Stimulated activated CD8-positive, alpha-beta memory T cell treated with anti-CD3 and anti-CD28 coated beads, Interleukin-4, amount 100 ng/mL, for 4 hours (primary cell): ENCODE data around the gene ANKH.

Experiments
- DNase-seq, 2 donors: peaks; one replicate each; pipeline ENCODE4 v3.0.0-alpha.2; 2020; ENCODE audit warnings: low read depth in 2 of 2, low spot score in 1 of 2

ANKH gene

DNA sequence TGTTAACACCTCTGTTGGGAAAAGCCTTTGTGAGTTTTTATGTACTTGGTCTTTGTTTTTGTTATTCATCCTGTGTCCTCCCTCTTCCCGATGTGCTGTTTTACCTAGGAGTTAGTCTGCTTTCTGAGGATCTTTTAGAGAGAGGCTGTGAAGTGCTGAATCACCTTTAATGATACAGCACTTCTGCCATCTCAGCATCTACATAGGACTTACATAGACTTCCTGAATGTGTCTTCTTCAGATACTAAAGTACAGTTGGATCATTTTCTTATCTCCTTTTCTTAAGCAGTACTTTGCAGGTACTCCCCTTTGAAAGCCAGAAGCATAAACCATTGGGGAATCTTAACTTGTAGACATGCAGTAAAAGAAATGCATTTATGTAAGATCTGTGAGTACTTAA, 175.5 kb downstream of the ANKH start:
- no peak for DNase-seq

DNA sequence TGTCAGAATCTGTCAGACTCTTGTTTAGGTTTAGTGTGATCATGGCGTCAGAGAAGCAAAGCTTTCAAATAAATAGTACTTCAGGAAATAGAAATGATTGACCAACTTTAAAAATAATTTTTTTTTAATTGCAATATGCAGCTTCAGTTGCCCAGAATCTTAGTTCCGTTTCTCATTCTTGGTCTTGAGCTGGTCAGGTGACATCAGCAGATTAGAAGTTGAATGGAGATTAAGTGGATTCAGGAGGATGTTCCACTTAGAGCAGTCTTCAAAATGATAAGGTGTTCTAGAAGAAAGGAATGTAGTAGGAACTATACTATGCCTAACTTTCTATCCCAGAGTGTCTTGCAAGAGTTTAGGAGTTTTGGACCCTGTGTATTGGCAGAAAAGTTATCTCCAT, 176.4 kb downstream of the ANKH start:
- DNase-seq: no peak

DNA sequence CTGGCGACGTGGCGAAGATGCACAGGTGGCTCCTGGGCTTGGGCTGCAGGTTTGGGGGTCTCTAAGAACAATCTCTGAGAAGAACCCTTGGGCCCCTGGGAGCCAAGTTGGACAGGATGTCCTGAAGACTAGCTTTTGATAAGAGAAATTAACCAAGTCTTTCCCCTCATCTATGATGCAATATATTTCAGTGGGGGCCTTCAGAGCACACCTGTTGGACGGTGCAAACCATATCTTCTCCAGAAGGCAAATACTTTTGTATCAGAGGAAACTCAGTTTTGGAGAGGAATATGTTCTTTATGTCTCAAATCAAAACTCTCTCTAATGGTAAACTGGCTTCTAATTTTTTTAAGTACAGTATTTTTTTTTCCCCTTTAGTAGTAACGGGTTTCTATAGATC, 178.5 kb downstream of the ANKH start:
- no peak for DNase-seq

DNA sequence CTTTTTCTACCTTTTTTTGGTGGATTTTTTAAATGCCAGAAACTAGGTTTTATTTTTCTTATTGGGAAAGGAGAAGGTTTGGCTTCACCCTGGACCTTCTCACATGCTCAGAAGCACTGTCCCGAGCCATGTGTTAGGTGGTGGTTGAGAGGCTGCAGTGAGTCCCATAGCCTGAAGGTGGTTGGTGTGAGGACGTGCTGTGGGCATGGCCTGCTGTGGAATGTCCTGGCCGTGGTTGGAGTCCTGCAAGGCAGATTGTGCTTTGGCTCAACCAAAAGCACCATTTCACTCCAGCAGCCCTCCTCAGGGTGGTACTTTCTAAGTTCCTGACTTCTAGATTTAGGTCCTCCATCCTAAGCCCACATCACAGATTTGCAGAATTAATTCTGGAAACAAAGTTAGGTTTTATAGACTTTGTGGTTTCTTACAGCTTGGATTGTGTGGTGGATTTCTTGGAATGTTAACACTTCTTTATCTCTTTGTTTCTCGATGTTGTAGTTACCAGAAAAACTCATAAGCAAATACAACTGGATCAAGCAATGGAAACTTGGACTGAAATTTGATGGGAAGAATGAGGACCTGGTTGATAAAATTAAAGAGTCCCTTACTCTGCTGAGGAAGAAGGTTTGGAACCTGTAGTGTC, 184.4 kb downstream of the ANKH start:
- DNase-seq: no peak

DNA sequence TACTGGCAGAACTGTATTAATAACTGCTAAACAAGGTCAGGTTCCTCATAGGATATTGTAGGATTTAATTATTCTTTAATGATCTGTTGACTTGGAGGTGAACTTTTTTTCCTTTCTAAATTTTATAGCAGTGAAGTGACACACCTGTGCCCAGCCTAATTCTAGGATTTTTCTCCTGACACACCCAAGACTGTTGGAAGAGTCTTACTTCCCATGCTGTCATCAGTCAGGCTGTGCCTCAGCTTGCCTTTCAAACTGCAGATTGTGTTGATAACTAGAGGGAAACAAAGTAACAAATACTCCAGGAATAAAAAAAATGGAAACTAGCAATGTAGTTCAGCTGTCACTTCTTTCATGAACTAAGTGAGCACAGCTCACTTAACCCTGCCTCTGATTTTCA, 185.1 kb downstream of the ANKH start:
- DNase-seq: no peak

DNA sequence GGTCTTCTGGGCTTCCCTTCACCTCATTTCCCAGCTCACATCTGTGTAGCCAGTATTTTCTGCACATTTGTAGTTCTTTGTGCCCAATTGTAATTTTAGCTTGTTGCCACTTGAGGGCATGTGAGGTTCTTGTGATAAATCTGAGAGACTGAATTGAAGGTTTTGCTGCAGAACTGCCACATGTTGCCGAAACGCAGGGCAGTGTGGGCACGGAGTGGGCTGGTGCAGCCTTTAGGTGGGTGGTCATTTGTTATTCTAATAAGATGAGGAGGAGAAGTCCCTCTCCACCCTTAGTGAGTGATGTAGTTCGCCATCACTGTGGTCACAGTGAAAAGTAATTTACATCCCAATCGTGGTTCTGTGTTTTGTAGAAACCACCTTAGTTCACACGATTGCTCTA, 185.8 kb downstream of the ANKH start:
- DNase-seq: no peak

DNA sequence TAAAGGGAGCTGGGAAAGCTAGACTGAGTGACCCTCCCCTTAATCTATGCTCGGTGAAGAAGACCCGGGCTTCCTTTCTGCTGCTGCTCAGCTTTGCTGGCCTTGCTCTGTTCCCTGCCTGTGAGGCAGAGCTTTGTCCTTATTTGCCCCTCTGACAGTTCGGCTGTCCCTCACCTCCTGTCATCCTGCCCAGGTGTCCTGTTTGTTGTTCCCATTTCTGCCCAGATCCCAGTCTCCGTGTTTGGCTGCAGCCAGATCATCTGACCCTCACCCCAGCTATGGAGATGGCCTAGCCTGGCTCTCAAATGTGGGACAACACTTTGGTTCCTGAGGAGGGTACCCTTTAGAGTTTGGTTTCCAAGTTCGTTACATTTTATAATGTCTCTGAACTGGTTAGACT, 186.8 kb downstream of the ANKH start:
- DNase-seq: no peak

DNA sequence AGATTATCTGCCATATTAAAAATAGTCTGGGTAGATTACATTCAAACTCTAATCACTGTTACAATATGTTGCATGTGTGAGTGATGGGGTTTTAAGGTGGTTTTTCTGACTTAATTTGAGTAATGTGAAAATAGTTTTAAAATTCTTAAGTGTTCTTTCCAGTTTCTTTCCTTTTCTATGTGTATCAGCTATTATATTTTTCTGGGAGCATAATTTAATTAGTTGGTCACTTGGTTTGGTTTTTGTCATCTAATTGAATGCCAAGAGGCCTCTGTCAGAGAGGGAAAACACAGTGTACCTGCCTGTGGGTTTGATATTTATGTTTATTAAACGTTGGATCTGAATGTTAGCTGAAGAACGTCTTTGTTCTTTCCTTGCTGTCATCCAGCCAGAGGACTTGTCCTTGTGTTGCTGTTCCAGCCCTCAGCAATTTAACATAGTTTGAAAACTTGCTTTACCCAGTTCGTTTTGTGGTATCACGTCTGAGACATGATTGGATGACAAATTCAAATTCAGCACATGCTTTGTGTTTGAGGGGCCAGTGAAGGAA, 187.6 kb downstream of the ANKH start:
- DNase-seq: no peak

DNA sequence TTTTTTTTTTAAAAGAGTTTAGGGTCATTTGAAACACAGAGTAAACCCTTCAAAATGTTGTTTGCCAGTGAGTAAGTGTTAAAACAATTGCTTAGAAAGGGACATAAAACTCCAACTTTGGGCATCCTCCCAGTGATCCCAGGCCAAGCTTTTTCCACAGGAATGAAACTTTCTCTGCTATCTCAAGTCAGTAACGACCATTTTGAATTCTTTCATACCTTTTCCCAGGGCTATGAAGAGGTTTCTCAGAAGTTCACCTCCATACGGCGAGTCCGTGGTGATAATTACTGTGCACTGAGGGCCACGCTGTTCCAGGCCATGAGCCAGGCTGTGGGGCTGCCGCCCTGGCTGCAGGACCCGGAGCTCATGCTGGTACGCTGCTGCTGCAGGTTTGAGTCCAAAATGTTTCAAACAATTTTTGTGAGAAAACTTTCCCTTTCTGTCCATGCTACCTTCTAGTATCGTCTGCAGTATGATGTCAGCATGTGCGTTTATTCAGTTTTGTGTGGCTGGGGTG, 190.3 kb downstream of the ANKH start:
- DNase-seq: no peak

DNA sequence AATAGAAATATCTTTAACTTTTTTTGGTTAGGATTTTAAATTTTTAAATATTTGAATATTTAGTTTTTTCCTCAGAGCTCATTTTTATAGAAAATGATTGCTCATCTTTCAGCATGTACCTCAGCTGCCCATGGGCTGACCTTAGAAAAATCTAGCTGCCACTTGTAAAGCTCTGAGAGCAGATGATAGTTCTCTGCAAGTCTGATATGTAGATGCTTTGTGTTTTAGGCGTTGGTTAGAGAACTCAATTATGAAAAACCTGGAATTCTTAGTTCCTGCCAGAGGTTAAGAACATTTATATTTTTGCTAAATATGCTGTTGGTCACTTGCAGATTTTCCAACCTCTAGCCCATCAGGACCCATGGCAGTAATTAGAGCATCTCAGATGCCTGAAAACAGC, 192.0 kb downstream of the ANKH start:
- no peak for DNase-seq

DNA sequence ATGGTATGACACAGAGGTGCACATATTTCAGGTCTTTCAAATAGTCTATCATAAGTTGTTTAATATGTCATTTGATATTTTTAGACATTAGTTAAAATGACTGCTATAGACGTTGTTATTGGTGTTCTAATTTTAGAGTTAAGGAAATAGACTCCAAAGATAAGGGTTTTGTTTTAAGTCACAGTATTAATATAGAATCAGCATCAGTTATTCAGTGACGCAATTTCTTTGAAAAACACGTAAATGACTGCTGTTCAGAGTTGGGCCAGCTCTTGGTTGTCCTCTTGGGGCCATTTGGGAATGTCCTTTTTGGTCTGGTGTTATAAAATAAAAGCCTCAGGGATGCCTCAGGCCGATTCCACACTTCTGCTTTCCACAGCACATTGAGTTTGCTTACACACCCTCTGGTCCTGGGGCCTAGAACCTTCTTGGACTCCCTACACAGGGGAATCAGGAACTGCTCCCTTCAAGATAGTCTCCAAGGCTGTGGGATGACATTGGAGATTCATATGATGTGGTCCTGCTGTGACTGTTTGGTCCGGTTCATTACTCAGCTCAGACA, 192.7 kb downstream of the ANKH start:
- DNase-seq: no peak

DNA sequence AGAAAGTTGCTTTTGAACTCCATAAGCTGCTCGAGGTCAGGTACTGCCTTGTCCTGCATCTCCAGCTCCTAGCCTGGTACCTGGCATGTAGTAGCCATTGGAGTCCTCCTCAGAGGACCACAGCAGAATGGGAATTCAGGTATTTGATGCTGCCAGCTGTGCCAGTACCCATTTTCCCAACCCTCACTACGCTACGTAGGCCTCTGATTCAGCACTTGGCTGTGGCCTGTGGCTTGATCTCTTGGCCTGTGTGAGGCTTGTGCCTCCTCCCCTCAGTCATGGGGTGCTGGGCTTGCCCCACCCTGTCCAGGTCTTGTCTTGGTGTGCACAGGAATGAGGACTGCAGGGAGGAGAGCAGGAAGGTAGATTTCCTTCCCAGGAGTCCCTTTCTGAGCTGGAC, 195.3 kb downstream of the ANKH start:
- DNase-seq: no peak

DNA sequence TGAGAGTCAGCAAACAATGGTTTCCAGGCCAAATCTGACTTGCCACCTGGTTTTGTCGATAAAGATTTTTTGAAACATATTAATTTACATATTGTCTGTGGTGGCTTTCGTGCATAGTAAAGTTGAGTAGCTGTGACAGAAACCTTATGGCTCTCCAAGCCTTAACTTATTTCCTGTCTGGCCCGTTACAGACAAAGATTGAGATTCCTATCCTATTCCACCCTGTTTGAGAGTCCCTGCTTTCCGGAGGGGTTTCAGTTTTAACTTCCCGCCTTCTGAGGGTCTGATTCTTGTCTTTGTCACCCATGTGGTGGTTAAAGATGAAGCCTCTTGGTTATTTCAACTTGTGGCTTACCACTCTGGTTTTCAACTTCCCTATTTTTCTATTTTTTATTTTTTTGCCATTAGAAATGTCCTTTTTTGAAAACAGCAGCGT, 195.7 kb downstream of the ANKH start:
- no peak for DNase-seq

DNA sequence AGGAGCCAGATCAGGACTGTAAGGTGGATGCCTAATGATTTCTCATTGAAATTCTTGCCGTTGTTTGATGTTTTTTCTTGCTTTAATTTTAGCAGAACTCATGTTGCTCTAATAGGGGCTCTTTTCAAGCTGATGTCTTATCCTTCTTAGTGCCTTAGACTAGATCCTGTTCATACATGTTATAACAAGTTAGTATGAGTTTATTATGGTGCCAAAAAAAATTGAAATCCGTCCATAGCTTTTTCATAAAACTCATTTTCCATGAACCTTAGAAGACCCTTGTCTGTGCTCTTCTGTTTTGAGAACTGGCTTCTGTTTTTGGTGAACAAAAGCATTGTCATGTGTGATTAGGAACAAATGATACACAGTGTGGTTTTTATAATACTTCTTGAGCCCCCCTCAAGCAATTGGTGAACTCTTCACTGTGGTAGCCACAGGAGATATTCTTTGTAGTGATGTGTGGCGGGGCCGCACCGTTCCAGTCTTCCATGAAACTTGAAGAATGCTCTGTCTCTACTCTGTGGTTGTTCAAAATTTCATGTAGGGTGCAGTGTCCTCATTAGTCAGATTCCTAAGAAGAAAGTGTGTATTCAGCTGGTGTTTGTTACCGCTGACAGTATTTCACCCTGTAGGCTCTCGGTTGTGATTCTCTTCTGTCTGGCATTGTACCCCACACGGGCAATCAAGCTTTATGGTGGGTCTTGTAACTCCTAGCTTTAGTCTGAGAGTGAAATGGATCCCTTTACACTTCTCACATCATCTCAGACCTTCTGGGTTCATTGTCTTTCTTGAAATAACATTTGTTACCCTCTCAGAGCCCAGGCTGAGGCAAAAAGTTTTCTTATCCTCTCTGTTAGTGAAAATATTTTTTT, 196.4 kb downstream of the ANKH start:
- DNase-seq: no peak

DNA sequence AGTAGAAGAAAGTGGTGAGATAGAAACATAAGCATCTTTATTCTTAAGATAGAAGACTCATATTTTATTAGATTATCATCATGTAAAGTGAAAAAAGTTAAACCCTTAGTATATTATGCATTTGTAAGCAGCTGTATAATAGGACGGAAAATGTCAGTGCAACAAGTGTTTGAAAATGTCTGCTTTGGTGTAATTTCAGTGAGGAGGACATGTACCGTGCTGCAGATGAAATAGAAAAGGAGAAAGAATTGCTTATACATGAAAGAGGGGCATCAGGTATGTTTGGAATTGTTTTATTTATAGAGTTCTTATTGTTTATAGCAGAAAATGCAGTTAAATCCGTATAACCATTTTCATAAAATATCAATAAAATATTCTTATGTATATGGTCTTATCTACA, 198.1 kb downstream of the ANKH start:
- DNase-seq: no peak

DNA sequence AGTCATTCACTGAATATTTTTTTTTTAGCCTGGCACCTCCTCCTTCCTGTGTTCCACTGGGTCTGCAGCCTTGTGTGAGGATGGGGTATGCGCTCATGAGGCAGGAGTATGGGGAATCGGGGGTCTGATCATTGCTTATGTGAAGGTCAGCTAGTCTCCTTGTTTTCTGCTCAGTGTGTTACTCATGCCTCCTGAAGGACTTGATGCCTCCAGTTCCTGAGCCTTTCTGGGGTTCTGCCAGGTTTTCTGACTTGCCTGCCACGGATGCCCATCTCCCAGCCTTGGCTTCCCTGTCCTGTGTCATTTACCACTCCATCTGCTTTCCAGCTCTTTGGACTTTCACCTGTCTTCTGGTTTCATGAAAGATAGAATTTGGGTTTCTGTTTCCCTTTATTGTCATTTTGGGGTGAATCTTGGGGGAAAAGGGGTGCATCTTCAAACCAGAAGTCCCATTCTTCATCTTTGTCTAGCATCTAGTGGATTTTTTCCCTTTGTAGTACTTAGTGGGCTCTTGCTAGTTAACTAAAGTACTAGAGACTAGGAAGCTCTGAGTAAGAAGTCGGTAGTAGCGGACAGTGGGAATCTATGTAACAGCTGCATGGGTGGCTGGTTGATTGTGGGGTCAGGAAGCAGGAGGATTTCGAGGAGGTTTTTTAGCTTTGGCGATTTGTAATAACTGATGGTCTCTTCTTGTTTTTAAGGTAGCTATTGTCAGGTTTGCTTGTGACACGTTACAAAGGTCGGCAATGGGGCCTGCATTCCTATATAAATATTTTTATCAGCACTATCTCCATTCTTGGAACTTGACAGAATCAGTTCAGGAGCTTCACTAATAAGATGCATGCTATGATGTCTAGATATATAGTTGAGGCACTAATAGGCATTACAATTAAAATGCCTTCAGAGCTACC, 198.8 kb downstream of the ANKH start:
- no peak for DNase-seq

DNA sequence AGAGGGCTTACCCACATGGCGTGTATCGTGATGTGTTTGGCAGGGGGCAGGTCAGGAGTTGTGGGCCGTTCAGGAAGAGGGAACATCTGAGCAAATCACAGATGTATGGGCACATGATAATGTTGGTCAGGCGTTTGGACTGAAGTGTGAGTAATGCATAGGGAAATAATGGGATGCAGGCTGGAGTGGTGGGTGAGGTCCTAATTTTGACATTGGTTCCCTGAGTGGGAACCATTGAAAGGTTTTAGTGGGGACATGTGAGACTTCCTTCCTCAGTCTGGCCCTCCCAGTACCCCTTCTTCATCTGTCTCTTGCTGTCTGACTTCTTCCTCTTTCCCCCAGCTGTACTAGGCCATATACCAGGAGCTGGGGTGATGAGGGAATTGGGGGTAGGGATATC, 199.5 kb downstream of the ANKH start:
- no peak for DNase-seq

DNA sequence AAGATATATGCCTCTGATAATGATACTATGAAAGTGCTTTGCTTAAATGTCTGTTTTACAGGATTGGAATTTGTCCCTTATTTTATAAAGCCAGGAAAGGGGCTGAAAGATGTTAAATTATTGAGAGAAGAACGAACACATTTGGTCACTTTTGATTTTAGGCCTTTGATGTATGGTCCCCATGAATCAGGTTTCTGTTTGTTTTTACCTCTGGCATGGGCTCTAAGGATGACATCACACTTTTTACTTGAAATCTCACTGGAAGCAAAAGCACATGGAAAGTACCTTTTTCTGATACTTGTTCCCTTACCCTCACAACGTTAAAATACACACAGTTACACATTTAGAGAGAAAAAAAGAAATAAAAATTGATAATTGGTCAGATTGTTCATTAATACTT, 200.2 kb downstream of the ANKH start:
- no peak for DNase-seq

DNA sequence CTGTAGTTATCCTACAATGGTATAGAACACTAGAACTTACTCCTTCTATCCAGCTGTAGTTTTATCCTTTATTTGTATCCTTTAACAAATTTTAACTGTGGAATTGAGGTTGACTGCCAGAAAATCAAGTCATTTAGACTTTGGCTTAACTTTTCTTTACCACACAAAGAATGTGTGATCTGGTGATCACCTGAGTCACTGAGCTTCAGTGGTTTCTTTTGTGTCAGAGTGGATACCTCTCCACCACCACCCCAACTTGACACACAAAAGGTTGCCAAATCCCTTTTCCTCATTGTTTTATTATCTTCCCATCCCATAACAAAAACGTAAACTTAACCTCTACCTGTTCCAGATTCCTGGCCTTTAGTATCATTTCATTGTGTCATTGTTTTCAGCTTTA, 201.6 kb downstream of the ANKH start:
- DNase-seq: no peak

DNA sequence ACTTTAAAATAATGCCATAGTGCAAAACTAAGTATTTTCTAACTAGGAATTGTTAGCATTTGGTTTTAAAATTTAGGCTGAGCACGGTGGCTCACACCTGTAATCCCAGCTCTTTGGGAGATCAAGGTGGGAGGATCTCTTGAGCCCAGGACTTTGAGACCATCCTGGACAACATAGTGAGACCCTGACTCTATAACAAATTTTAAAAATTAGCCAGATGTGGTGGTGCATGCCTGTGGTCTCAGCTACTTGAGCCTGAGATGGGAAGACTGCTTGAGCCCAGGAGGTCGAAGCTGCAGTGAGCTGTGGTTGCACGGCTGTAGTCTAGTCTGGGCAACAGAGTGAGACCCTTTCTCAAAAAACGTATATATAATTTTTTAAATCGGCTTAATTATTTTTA, 202.2 kb downstream of the ANKH start:
- no peak for DNase-seq

DNA sequence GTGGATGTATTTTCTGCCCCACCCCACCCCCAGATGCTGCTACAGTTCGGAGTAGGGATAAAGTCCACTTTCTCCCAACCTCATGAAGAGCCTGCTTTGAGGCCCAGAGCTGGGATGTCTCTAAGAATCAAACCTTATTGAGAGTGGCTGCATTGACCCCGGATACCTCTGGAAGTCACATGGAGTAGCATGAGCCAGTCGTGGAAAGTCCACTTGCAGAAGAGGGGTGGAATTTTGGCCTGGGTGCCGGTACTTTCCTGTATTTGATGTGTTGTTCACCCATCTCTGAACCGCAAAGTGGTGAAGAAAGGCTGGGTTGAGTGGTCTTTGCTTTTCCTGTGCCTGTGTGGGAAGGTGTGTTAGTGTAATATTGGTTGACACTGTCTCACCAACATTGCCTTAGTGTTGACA, 203.4 kb downstream of the ANKH start:
- no peak for DNase-seq
